ENCODE data around the gene PKHD1. TPM values are rescaled to one million over a fixed set of nuclear protein-coding genes. Genes with fewer than 3 reads are reported as not detected.

PKHD1 gene
- total RNA-seq, 2 donors from 2014 or later: 0.20 TPM

DNA sequence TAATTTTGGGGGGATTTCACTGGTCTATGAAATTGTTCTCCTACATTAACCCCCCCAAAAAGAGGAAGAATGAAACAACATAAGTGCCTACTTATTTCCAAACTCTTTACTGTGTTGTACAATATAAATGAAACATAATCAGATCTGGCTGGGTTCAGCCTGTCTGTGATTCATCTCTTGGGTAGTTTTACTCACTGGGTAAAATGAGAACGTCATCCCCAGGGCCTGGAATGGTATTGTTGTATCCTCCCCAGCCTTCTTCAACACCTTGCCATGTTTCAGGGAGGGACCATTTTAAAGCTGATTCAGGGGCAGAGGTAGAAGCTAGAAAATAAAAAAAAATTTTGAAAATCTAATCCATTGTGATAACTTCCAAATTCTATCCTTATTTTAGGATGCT, 256.7 kb downstream of the PKHD1 start:
- H3K9me3 Mint-ChIP-seq: no peaks in the 10 kb centered on the region

DNA sequence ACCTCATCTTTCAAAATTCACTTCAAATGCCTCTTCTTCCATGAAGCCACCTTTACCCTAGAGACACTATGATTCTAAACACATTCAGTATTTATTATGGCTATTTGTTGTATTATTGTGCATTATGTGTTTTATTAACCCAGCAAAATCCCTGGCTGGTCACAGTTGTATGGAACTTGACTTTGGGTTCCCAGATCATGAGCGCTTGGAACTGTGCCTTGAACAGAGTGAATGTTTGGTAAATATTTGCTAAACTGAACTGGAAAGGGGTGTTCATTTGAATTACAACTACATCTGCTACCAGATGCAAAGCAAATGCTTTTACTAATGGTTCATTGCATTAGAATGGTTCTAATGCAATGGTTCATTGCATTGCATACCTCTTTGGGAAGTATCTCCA, 259.8 kb downstream of the PKHD1 start:
- no peak for DNase-seq
- TF ChIP-seq, protein P1, sequence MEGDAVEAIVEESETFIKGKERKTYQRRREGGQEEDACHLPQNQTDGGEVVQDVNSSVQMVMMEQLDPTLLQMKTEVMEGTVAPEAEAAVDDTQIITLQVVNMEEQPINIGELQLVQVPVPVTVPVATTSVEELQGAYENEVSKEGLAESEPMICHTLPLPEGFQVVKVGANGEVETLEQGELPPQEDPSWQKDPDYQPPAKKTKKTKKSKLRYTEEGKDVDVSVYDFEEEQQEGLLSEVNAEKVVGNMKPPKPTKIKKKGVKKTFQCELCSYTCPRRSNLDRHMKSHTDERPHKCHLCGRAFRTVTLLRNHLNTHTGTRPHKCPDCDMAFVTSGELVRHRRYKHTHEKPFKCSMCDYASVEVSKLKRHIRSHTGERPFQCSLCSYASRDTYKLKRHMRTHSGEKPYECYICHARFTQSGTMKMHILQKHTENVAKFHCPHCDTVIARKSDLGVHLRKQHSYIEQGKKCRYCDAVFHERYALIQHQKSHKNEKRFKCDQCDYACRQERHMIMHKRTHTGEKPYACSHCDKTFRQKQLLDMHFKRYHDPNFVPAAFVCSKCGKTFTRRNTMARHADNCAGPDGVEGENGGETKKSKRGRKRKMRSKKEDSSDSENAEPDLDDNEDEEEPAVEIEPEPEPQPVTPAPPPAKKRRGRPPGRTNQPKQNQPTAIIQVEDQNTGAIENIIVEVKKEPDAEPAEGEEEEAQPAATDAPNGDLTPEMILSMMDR (conservative IDR thresholded peaks at IDR 0.05): no peak
- Mint-ChIP-seq H3K4me3 (no peak overlapping the region), H3K27ac (no peak overlapping the region), H3K9me3 (no peaks in the 10 kb centered on the region), H3K36me3 (ENCODE audit: low read depth) (no peaks in the 10 kb centered on the region), H3K27me3 (ENCODE audit: insufficient read depth) (no peaks in the 10 kb centered on the region), H3K4me1 (no peaks in the 10 kb centered on the region)
- Histone ChIP-seq H3K4me3 (ENCODE audit: low read length) (no peak overlapping the region), H3K27ac (ENCODE audit: low read depth, low read length) (no peak overlapping the region), H3K4me1 (ENCODE audit: control insufficient read depth, insufficient read depth, low read length) (no peaks in the 10 kb centered on the region), H3K36me3 (ENCODE audit: control insufficient read depth, insufficient read depth, low read length) (no peaks in the 10 kb centered on the region), H3K9ac (ENCODE audit: extremely low read depth, low read length, poor library complexity, severe bottlenecking) (no peak overlapping the region), H3K9me3 (ENCODE audit: control insufficient read depth, low read length) (no peaks in the 10 kb centered on the region), H3K27me3 (ENCODE audit: control insufficient read depth, insufficient read depth, low read length, poor library complexity, severe bottlenecking) (no peaks in the 10 kb centered on the region)
- WGBS, 2 experiments (ENCODE audit: insufficient coverage in 1 of 2, insufficient read length in 1 of 2): 83% methylated on average over 1 of the region's 1 CpG; no CpG with 5 or more reads in 1 of the 2 experiments

More for the DNA sequence above, 256.7 kb downstream of the PKHD1 start:
- 85% methylated on average over 1 of the region's 1 CpG; no CpG with 5 or more reads in 1 of the 2 experiments for WGBS, 2 experiments (ENCODE audit: insufficient coverage in 1 of 2, insufficient read length in 1 of 2)
- Histone ChIP-seq H3K27me3 (ENCODE audit: control insufficient read depth, insufficient read depth, low read length, poor library complexity, severe bottlenecking) (no peaks in the 10 kb centered on the region), H3K36me3 (ENCODE audit: control insufficient read depth, insufficient read depth, low read length) (no peaks in the 10 kb centered on the region), H3K4me3 (ENCODE audit: low read length) (no peak overlapping the region), H3K4me1 (ENCODE audit: control insufficient read depth, insufficient read depth, low read length) (no peaks in the 10 kb centered on the region), H3K9ac (ENCODE audit: extremely low read depth, low read length, poor library complexity, severe bottlenecking) (no peak overlapping the region), H3K9me3 (ENCODE audit: control insufficient read depth, low read length) (no peaks in the 10 kb centered on the region), H3K27ac (ENCODE audit: low read depth, low read length) (no peak overlapping the region)
- DNase-seq: no peak
- Mint-ChIP-seq H3K36me3 (ENCODE audit: low read depth) (no peaks in the 10 kb centered on the region), H3K4me3 (no peak overlapping the region), H3K27me3 (ENCODE audit: insufficient read depth) (no peaks in the 10 kb centered on the region), H3K27ac (no peak overlapping the region), H3K4me1 (no peaks in the 10 kb centered on the region)
- TF ChIP-seq, protein P1 (conservative IDR thresholded peaks at IDR 0.05): no peak

DNA sequence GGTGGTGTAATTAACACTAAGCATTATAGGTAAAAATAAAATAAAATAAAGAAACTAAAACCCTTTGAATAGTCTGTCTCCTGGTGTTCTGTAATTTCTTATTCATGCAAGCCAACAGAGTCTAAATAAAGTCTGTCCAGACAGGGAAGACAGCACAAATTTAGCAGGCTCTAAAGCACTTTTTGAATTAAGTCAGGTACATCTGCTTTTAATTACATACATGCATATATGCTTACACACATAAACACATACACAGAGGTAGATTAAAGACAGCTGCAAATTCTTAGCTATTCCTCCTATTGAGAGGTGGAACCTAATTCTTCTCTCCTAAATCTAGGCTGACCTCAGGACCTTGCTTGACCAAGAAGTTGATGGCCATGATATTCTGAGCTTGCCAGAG, 262.5 kb downstream of the PKHD1 start:
- Mint-ChIP-seq H3K27me3 (ENCODE audit: insufficient read depth) (no peaks in the 10 kb centered on the region), H3K9me3 (no peaks in the 10 kb centered on the region), H3K36me3 (ENCODE audit: low read depth) (no peaks in the 10 kb centered on the region), H3K4me3 (no peak overlapping the region), H3K4me1 (no peaks in the 10 kb centered on the region), H3K27ac (no peak overlapping the region)
- Histone ChIP-seq H3K4me3 (ENCODE audit: low read length) (no peak overlapping the region), H3K27me3 (ENCODE audit: control insufficient read depth, insufficient read depth, low read length, poor library complexity, severe bottlenecking) (no peaks in the 10 kb centered on the region), H3K27ac (ENCODE audit: low read depth, low read length) (no peak overlapping the region), H3K9ac (ENCODE audit: extremely low read depth, low read length, poor library complexity, severe bottlenecking) (no peak overlapping the region), H3K36me3 (ENCODE audit: control insufficient read depth, insufficient read depth, low read length) (no peaks in the 10 kb centered on the region), H3K9me3 (ENCODE audit: control insufficient read depth, low read length) (no peaks in the 10 kb centered on the region), H3K4me1 (ENCODE audit: control insufficient read depth, insufficient read depth, low read length) (no peaks in the 10 kb centered on the region)
- DNase-seq: no peak
- TF ChIP-seq, protein P1 (conservative IDR thresholded peaks at IDR 0.05): no peak
